Measurements from ENCODE around the gene OGFOD3.

GRCh38 chr17:82354804-82355308, 63.5 kb downstream of the OGFOD3 start:
- TF ChIP-seq, protein P1, sequence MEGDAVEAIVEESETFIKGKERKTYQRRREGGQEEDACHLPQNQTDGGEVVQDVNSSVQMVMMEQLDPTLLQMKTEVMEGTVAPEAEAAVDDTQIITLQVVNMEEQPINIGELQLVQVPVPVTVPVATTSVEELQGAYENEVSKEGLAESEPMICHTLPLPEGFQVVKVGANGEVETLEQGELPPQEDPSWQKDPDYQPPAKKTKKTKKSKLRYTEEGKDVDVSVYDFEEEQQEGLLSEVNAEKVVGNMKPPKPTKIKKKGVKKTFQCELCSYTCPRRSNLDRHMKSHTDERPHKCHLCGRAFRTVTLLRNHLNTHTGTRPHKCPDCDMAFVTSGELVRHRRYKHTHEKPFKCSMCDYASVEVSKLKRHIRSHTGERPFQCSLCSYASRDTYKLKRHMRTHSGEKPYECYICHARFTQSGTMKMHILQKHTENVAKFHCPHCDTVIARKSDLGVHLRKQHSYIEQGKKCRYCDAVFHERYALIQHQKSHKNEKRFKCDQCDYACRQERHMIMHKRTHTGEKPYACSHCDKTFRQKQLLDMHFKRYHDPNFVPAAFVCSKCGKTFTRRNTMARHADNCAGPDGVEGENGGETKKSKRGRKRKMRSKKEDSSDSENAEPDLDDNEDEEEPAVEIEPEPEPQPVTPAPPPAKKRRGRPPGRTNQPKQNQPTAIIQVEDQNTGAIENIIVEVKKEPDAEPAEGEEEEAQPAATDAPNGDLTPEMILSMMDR (IDR thresholded peaks at IDR 0.05 in 2 of 3, conservative IDR thresholded peaks at IDR 0.05 in 1 of 3; ENCODE audit: borderline replicate concordance in 1 of 3, insufficient read depth in 1 of 3, low read depth in 2 of 3, low read length in 2 of 3) = no peak
- no peak for TF ChIP-seq POLR2A (IDR thresholded peaks at IDR 0.05; ENCODE audit: borderline replicate concordance, extremely low read depth, insufficient read depth, insufficient read length)
- no peak for TF ChIP-seq EZH2 (IDR thresholded peaks at IDR 0.05)
- TF ChIP-seq, protein P2, sequence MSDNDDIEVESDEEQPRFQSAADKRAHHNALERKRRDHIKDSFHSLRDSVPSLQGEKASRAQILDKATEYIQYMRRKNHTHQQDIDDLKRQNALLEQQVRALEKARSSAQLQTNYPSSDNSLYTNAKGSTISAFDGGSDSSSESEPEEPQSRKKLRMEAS (IDR thresholded peaks at IDR 0.05) = no peak
- no peak for TF ChIP-seq ZNF274 (IDR thresholded peaks at IDR 0.05; ENCODE audit: low read depth, low read length)
- no peak for TF ChIP-seq SP1 (IDR thresholded peaks at IDR 0.05; ENCODE audit: low read depth)
- no peak for TF ChIP-seq YY1 (IDR thresholded peaks at IDR 0.05; ENCODE audit: extremely low read depth, insufficient replicate concordance, low read depth, low read length)
- TF ChIP-seq ZBTB33 (IDR thresholded peaks at IDR 0.05; ENCODE audit: extremely low read depth, insufficient replicate concordance, low read length) = no peak
- no peak for TF ChIP-seq SIN3A (IDR thresholded peaks at IDR 0.05; ENCODE audit: low read depth)

Data from HCT116 (cell line).